ENCODE data around the gene RDH5. TPM values are rescaled to one million over a fixed set of nuclear protein-coding genes. Genes with fewer than 3 reads are reported as not detected.
A peak's percentile ranks its signal among the peaks of the same experiment; 100 is the strongest.

The RDH5 gene
- total and polyA plus RNA-seq, 2 of the 13 experiments (the other 11 are each of a cell fraction or from before 2014, with no cell fraction given): 2.6 to 5.7 TPM

DNA sequence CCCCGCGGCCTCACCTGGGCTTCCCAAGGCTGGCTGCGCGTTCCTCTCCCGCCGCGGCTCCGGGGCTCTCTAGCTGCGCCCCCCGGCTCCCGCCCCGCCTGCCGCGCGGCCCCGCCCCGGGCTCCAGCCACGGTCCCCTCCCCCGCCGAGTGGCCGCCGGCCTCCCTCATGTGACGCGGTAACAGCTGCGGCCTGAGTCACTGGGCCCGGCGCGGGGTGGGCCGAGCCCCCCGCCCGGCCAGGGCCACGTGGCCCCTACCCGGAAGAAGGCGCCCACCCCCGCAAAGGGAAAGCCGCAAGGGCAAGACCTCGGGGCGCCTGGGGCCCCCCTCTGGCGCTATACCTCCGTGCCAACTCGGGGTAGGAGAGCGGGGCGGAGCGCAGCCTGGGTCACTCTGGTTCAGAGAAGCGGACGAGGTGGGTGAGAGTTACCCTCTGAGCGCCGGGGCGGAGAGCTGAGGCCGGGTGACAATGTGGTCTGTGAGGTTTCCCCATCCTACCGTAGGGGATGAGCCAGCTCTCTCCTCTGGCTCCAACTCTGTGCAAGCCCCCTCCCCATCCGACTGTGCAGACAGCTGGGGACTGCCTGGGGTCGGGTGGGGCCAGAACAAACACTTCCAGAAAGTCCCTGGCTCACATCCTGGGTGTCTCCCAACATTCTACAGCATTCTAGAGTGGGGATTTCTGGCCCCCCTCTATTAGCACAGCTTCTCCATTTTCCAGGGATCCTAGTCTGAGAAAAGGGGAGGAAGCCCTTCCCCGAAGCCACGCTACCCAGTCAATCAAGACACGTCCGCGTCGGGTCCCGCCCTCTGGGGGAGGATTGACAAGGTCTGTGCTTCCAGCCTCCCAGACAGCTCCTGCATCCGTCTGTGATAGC is 9.0 kb downstream of the RDH5 start, which contains the start of gene CD63 (continued):
- TF ChIP-seq ZNF780A (CRISPR knock-in tag; IDR thresholded peaks at IDR 0.05) (0 out of 2 replicates have a peak, but pooled peaks have one; percentile 38), HCFC1 (IDR thresholded peaks at IDR 0.05; ENCODE audit: low read depth, low read length) (no peak), SNAI1 (CRISPR knock-in tag; IDR thresholded peaks at IDR 0.05; ENCODE audit: borderline replicate concordance) (no peak), NFE2L1 (CRISPR knock-in tag; IDR thresholded peaks at IDR 0.05; ENCODE audit: borderline replicate concordance) (no peak), ZKSCAN8 (CRISPR knock-in tag; IDR thresholded peaks at IDR 0.05; ENCODE audit: borderline replicate concordance) (no peak), RARA (CRISPR knock-in tag; IDR thresholded peaks at IDR 0.05) (peak; percentile 24; the same call in 1 of the 2 replicates), ZNF138 (CRISPR knock-in tag; IDR thresholded peaks at IDR 0.05; ENCODE audit: low read depth) (no peak), MXD4 (CRISPR knock-in tag; IDR thresholded peaks at IDR 0.05) (peak; percentile 75; the same call in 1 of the 2 replicates), ZNF652 (CRISPR knock-in tag; IDR thresholded peaks at IDR 0.05; ENCODE audit: borderline replicate concordance, low read depth) (no peak), FOXK2 (IDR thresholded peaks at IDR 0.05) (no peak), ZNF557 (CRISPR knock-in tag; IDR thresholded peaks at IDR 0.05) (no peak), POLR2AphosphoS5 (IDR thresholded peaks at IDR 0.05; ENCODE audit: low read depth, low read length) (peak; percentile 55), ZKSCAN5 (CRISPR knock-in tag; IDR thresholded peaks at IDR 0.05) (no peak), GABPB1 (CRISPR knock-in tag; IDR thresholded peaks at IDR 0.05) (peak; percentile 76), ZNF20 (CRISPR knock-in tag; IDR thresholded peaks at IDR 0.05) (no peak), ZNF879 (CRISPR knock-in tag; IDR thresholded peaks at IDR 0.05) (no peak), AKAP8 (CRISPR knock-in tag; IDR thresholded peaks at IDR 0.05) (no peak), TMF1 (CRISPR knock-in tag; IDR thresholded peaks at IDR 0.05; ENCODE audit: low read depth) (no peak), KMT2A (CRISPR knock-in tag; IDR thresholded peaks at IDR 0.05) (no peak), POLR2A (IDR thresholded peaks at IDR 0.05; ENCODE audit: insufficient read depth in 1 of 2, low read depth in 2 of 2, low read length in 2 of 2) (peak; percentile 41 to 69; a peak in 2 of 4 replicates)
- TF ChIP-seq, protein P1, sequence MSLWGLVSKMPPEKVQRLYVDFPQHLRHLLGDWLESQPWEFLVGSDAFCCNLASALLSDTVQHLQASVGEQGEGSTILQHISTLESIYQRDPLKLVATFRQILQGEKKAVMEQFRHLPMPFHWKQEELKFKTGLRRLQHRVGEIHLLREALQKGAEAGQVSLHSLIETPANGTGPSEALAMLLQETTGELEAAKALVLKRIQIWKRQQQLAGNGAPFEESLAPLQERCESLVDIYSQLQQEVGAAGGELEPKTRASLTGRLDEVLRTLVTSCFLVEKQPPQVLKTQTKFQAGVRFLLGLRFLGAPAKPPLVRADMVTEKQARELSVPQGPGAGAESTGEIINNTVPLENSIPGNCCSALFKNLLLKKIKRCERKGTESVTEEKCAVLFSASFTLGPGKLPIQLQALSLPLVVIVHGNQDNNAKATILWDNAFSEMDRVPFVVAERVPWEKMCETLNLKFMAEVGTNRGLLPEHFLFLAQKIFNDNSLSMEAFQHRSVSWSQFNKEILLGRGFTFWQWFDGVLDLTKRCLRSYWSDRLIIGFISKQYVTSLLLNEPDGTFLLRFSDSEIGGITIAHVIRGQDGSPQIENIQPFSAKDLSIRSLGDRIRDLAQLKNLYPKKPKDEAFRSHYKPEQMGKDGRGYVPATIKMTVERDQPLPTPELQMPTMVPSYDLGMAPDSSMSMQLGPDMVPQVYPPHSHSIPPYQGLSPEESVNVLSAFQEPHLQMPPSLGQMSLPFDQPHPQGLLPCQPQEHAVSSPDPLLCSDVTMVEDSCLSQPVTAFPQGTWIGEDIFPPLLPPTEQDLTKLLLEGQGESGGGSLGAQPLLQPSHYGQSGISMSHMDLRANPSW (CRISPR knock-in tag; IDR thresholded peaks at IDR 0.05; ENCODE audit: borderline replicate concordance): no peak
- TF ChIP-seq, protein P2, sequence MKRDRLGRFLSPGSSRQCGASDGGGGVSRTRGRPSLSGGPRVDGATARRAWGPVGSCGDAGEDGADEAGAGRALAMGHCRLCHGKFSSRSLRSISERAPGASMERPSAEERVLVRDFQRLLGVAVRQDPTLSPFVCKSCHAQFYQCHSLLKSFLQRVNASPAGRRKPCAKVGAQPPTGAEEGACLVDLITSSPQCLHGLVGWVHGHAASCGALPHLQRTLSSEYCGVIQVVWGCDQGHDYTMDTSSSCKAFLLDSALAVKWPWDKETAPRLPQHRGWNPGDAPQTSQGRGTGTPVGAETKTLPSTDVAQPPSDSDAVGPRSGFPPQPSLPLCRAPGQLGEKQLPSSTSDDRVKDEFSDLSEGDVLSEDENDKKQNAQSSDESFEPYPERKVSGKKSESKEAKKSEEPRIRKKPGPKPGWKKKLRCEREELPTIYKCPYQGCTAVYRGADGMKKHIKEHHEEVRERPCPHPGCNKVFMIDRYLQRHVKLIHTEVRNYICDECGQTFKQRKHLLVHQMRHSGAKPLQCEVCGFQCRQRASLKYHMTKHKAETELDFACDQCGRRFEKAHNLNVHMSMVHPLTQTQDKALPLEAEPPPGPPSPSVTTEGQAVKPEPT (CRISPR knock-in tag; IDR thresholded peaks at IDR 0.05; ENCODE audit: low read depth): no peak
- TF ChIP-seq, protein P3, sequence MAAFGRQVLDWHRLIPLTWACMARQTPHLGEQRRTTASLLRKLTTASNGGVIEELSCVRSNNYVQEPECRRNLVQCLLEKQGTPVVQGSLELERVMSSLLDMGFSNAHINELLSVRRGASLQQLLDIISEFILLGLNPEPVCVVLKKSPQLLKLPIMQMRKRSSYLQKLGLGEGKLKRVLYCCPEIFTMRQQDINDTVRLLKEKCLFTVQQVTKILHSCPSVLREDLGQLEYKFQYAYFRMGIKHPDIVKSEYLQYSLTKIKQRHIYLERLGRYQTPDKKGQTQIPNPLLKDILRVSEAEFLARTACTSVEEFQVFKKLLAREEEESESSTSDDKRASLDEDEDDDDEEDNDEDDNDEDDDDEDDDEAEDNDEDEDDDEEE (CRISPR knock-in tag; IDR thresholded peaks at IDR 0.05): peak; percentile 43; the same call in 1 of the 2 replicates
- TF ChIP-seq, protein P4, sequence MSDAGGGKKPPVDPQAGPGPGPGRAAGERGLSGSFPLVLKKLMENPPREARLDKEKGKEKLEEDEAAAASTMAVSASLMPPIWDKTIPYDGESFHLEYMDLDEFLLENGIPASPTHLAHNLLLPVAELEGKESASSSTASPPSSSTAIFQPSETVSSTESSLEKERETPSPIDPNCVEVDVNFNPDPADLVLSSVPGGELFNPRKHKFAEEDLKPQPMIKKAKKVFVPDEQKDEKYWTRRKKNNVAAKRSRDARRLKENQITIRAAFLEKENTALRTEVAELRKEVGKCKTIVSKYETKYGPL (CRISPR knock-in tag; IDR thresholded peaks at IDR 0.05): no peak
